ENCODE data around the gene CD226.

GRCh38 chr18:69866212-69866611 lies 81.5 kb downstream of the CD226 start:
- no peak for TF ChIP-seq CTCF (IDR thresholded peaks at IDR 0.05; ENCODE audit: borderline replicate concordance, extremely low read depth, low read length, poor library complexity, severe bottlenecking)
- TF ChIP-seq EZH2 (IDR thresholded peaks at IDR 0.05; ENCODE audit: borderline replicate concordance, low read depth, low read length, severe bottlenecking) = no peak
